Measurements from ENCODE around the gene ZNF740.

The ZNF740 gene

DNA sequence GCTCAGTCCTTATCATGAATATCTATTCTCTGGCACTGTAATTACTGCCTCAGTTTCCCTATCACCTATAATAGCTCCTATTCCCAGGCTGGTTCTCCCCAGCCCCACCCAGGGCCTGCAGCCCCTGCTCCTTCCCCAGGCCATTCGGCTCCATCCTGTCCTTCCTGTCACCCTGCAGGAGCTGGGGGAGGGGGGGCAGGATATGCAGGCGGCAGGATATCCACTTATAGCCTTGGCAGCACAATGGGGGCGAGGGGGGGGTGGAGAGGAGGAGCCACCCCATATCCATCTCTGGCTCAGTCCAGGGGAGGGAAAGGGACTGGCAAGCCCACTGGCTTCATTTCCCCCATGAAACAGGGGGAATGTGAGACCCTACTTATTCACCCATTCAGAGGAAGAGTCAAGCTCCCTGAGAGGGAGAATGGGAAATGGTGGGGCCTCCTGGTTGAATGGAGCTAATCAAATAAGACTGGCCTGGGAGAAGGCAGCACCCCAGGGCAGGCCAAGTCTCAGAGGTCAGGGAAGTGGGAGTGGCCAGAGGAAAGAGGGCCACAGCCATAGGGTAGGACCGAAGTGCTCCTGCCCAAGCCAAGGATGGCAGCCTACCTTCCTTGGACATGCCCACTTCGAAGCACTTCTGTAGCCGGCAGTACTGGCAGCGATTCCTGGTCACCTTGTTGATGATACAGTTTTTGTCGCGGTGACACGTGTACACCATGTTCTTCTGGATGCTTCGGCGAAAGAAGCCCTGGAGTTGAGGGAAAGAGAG lies 34.3 kb downstream of the ZNF740 start:
- TF ChIP-seq, protein P1, sequence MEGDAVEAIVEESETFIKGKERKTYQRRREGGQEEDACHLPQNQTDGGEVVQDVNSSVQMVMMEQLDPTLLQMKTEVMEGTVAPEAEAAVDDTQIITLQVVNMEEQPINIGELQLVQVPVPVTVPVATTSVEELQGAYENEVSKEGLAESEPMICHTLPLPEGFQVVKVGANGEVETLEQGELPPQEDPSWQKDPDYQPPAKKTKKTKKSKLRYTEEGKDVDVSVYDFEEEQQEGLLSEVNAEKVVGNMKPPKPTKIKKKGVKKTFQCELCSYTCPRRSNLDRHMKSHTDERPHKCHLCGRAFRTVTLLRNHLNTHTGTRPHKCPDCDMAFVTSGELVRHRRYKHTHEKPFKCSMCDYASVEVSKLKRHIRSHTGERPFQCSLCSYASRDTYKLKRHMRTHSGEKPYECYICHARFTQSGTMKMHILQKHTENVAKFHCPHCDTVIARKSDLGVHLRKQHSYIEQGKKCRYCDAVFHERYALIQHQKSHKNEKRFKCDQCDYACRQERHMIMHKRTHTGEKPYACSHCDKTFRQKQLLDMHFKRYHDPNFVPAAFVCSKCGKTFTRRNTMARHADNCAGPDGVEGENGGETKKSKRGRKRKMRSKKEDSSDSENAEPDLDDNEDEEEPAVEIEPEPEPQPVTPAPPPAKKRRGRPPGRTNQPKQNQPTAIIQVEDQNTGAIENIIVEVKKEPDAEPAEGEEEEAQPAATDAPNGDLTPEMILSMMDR (conservative IDR thresholded peaks at IDR 0.05; ENCODE audit: low read length) = no peak
- DNase-seq (ENCODE audit: low read depth) = no peak
- H3K4me3 ChIP-seq (ENCODE audit: low read length) = no peak overlapping the region

- DNase-seq (ENCODE audit: low read depth) = no peak
- no peak overlapping the region for H3K4me3 ChIP-seq (ENCODE audit: low read length)
- TF ChIP-seq, protein P1 (conservative IDR thresholded peaks at IDR 0.05; ENCODE audit: low read length) = no peak
Measured at GRCh38 chr12:53215497-53215896, 35.0 kb downstream of the ZNF740 start.

- TF ChIP-seq, protein P1 (conservative IDR thresholded peaks at IDR 0.05; ENCODE audit: low read length) = no peak
- DNase-seq (ENCODE audit: low read depth) = peak; percentile 72
- H3K4me3 ChIP-seq (ENCODE audit: low read length) = peak overlapping the region; percentile 90
Measured at GRCh38 chr12:53217051-53217930, 36.8 kb downstream of the ZNF740 start.

DNA sequence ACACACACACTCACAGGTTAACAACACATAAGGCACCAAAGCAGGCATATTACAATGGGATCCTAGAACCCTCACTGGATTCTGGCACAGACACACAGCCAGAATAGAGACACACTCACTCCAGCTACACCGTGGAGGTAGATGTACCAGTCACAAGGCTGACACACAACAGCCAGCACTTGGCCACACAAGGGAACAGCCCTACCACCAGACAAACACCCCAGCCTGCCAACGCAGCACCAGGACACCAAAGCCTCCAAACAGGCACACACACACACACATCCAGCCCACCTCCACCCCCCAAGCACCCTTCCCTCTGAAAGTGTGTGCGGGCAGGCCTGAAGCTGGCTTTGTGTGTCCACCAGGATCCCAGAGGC lies 37.4 kb downstream of the ZNF740 start:
- H3K4me3 ChIP-seq (ENCODE audit: low read length) = peak overlapping the region; percentile 90
- peak; percentile 31 for DNase-seq (ENCODE audit: low read depth)
- TF ChIP-seq, protein P1 (conservative IDR thresholded peaks at IDR 0.05; ENCODE audit: low read length) = no peak

DNA sequence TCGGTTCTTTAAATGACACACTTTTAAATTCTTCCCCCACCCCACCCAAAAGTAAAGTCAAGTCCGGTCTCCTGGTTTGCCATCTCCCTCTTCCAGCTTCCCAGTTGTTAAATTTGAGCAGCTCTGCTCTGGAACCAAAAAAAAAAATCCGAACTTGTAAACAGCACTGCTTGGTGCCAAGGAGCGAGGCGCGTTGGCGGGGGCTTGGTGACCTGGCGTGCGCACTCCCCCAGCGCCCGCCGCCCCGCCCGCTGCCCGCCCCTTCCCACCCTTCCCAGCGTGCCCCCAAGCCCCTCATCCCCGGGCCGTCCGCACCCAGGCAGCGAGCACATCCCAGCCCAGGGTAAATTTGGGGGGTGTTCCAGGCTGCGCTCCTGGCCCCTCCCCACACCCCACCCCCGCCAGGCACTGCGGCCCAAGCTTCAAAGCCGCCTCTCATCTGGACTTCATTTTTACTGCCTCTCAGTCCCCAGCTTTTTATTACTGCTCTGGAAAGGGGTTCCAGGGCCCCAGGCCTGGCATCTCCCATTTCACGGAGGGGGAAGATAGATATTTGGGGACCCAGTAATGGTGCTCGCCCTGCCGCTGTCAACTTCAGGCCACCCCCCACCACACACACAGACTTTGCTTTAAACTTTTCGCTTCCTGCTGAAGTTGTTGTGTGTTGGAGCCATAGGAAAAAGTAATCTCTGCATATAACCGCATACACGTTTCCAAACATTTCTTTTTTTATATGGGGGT lies 38.2 kb downstream of the ZNF740 start:
- peak; percentile 42 for DNase-seq (ENCODE audit: low read depth)
- H3K4me3 ChIP-seq (ENCODE audit: low read length) = peak overlapping the region; percentile 90
- TF ChIP-seq, protein P1 (conservative IDR thresholded peaks at IDR 0.05; ENCODE audit: low read length) = no peak

DNA sequence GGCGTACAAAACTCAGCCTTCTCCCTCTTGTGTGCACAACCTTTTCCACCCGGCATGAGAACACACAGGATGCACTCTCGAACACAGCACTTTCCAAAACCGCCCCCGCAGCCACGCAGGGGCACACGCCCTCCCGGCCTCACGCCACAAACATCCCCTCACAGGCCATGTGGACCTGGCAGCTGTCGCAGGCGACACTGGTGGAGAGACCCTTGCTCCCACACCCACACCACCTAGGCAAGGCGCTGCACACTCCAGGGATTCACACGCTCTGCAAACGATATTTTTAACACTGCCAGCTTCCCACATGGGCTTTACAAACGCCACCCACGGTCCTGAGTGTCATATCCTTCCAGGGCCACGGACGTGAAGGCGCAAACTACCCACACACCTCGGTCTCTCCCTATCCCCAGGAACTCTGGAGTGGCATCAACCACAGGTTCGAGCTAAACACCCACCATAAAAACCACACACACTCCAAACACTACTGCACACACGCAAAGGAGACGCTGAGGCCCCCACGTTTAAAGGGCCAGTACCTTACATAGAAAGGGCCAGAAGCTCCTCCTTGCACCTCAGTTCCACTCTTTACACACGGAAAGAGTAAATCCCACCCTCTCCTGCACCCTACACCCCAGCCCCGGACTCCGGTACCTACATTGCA lies 38.9 kb downstream of the ZNF740 start:
- peak; percentile 61 for DNase-seq (ENCODE audit: low read depth)

More for the DNA sequence above, 38.9 kb downstream of the ZNF740 start:
- TF ChIP-seq, protein P1 (conservative IDR thresholded peaks at IDR 0.05; ENCODE audit: low read length) = no peak
- peak overlapping the region; percentile 90 for H3K4me3 ChIP-seq (ENCODE audit: low read length)

Measured in AG10803 (cell line).